ENCODE measurements around the gene HPCA. TPM values are rescaled to one million over a fixed set of nuclear protein-coding genes. Genes with fewer than 3 reads are reported as not detected.

The HPCA gene
- total and polyA plus RNA-seq, 2 experiments from 2014 or later = not detected

DNA sequence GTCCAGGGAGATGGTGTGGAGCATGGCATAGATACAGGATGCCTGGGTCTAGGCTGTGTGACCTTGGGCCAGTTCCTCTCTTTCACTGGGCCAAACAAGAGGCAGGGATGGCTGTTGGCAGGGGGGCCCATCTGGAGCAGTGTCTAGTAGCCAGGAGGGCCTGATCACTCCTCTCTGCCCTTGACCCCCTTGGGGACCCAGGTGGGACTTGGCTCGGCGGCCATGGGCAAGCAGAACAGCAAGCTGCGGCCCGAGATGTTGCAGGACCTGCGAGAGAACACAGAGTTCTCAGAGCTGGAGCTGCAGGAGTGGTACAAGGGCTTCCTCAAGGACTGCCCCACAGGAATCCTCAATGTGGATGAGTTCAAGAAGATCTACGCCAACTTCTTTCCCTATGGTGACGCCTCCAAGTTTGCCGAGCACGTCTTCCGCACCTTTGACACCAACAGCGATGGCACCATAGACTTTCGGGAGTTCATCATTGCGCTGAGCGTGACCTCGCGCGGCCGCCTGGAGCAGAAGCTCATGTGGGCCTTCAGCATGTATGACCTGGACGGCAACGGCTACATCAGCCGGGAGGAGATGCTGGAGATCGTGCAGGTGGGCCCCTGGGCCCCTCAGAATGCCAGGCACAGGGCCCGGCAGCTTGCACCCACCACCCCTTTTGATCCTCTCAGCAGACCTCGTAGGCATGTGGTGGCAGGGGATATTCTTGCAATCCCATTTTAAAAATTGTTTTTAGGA is 2.6 kb downstream of the HPCA start:
- H4K20me1 ChIP-seq (ENCODE audit: insufficient read depth) = no peaks in the 10 kb centered on the region
- no peaks in the 10 kb centered on the region for H3K9me3 ChIP-seq (ENCODE audit: low read depth)
- no peaks in the 10 kb centered on the region for H3K4me1 ChIP-seq (ENCODE audit: insufficient read depth)
- DNase-seq = no peak
- H3K27ac ChIP-seq = no peak overlapping the region
- no peaks in the 10 kb centered on the region for H3K36me3 ChIP-seq (ENCODE audit: low read depth)
- H2AFZ ChIP-seq = no peak overlapping the region
- no peaks in the 10 kb centered on the region for H3K9me2 ChIP-seq (ENCODE audit: insufficient read depth)
- no peak overlapping the region for H3K4me3 ChIP-seq
- peaks cover 31% of the 10 kb centered on the region for H3K27me3 ChIP-seq (replicated peaks; ENCODE audit: insufficient read depth)
- WGBS, 2 experiments (ENCODE audit: low coverage in 1 of 2, low lambda C conversion rate in 2 of 2, missing lambda C conversion rate in 2 of 2) = 82% methylated on average over 24 of the region's 24 CpGs
- H3F3A ChIP-seq (ENCODE audit: insufficient read depth) = no peaks in the 10 kb centered on the region
- in situ Hi-C loops (cut with MboI) = no loop called here
- H3K79me2 ChIP-seq (ENCODE audit: insufficient read depth) = no peaks in the 10 kb centered on the region
- no peak overlapping the region for H3K4me2 ChIP-seq (ENCODE audit: unreplicated experiment)
- no peak overlapping the region for H3K9ac ChIP-seq
- no peak for TF ChIP-seq EZH2phosphoT487 (IDR thresholded peaks at IDR 0.05; ENCODE audit: insufficient read depth, low read depth)
- TF ChIP-seq EZH2 (IDR thresholded peaks at IDR 0.05; ENCODE audit: insufficient read depth, poor library complexity, severe bottlenecking) = no peak

DNA sequence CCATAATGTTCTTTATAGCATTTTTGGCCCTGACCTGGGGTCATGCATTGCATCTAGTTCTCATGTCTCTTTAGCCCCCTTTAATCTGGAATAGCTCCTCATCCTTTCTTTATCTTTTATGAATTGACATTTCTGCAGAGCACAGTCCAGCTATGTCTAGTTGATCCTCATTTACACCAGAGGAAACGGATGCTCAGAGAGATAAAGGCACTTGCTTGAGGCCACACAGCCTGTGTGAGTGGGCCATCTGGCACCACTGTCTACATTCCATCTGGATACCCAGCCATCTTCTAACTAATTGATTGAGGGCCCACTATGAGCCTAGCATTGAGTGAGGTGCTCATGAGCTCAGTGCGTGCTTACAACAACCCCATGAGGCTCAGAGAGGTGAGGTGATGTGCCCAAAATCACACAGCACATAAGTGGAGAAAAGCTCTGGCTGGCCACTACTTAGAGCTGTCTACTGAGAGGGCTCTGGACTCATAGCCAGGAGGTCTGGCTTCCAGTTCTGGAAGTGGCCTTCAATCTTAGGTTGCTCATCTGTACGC is 3.5 kb downstream of the HPCA start:
- in situ Hi-C loops (cut with MboI) = no loop called here
- DNase-seq = no peak
- H3K9ac ChIP-seq = no peak overlapping the region
- H3K79me2 ChIP-seq (ENCODE audit: insufficient read depth) = no peaks in the 10 kb centered on the region
- TF ChIP-seq EZH2phosphoT487 (IDR thresholded peaks at IDR 0.05; ENCODE audit: insufficient read depth, low read depth) = no peak
- TF ChIP-seq EZH2 (IDR thresholded peaks at IDR 0.05; ENCODE audit: insufficient read depth, poor library complexity, severe bottlenecking) = no peak
- H3K4me1 ChIP-seq (ENCODE audit: insufficient read depth) = no peaks in the 10 kb centered on the region
- 62 to 76% methylated on average over 3 of the region's 3 CpGs for WGBS, 2 experiments (ENCODE audit: low coverage in 1 of 2, low lambda C conversion rate in 2 of 2, missing lambda C conversion rate in 2 of 2)
- H4K20me1 ChIP-seq (ENCODE audit: insufficient read depth) = no peaks in the 10 kb centered on the region
- no peaks in the 10 kb centered on the region for H3K9me2 ChIP-seq (ENCODE audit: insufficient read depth)
- H3K27ac ChIP-seq = no peak overlapping the region
- peaks cover 28% of the 10 kb centered on the region for H3K27me3 ChIP-seq (replicated peaks; ENCODE audit: insufficient read depth)
- H3K36me3 ChIP-seq (ENCODE audit: low read depth) = no peaks in the 10 kb centered on the region
- no peaks in the 10 kb centered on the region for H3F3A ChIP-seq (ENCODE audit: insufficient read depth)
- no peak overlapping the region for H3K4me2 ChIP-seq (ENCODE audit: unreplicated experiment)
- H3K4me3 ChIP-seq = no peak overlapping the region
- no peak overlapping the region for H2AFZ ChIP-seq
- H3K9me3 ChIP-seq (ENCODE audit: low read depth) = no peaks in the 10 kb centered on the region

DNA sequence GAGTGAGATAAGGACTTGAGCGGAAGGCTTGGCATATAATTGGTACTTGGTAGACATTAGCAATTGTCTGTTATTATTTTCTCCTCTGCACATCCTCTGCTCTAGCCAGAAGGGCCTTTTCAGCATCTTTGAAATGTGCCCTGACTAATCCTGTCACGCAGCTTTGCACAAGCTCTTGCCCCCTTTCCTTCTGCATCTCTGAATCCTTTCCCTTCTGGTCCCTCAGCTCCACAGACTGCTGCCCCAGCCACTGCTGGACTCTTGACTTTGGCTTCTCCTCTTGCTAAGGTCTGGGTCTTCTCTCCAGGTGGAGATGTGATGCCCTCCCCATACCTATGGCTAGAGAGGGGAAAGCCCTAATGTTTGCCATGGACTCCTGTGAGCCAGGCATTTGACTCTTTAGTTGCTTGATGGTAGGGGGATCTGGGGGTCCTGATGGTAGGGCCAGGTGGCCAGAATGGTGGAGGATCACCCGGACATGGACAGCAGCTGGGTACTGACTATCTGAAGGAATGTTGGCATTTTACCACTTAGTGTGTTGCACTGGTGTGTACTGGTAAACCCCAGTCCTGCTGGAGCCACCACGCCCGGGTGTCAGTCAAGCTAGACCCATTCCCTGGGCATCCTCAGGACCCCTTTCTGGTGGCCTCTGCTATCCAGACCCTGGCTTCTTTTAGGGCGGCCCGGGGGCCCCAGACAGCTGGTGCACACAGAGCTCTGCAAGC is 4.4 kb downstream of the HPCA start:
- Histone ChIP-seq H4K20me1 (ENCODE audit: insufficient read depth) (no peaks in the 10 kb centered on the region), H3K36me3 (ENCODE audit: low read depth) (no peaks in the 10 kb centered on the region), H3K9me3 (ENCODE audit: low read depth) (no peaks in the 10 kb centered on the region), H3K9me2 (ENCODE audit: insufficient read depth) (no peaks in the 10 kb centered on the region), H3K79me2 (ENCODE audit: insufficient read depth) (no peaks in the 10 kb centered on the region), H3K27me3 (replicated peaks; ENCODE audit: insufficient read depth) (peaks cover 19% of the 10 kb centered on the region), H3K4me2 (ENCODE audit: unreplicated experiment) (no peak overlapping the region), H3K9ac (no peak overlapping the region), H3K4me3 (no peak overlapping the region), H2AFZ (no peak overlapping the region), H3F3A (ENCODE audit: insufficient read depth) (no peaks in the 10 kb centered on the region), H3K27ac (no peak overlapping the region), H3K4me1 (ENCODE audit: insufficient read depth) (no peaks in the 10 kb centered on the region)
- TF ChIP-seq EZH2 (IDR thresholded peaks at IDR 0.05; ENCODE audit: insufficient read depth, poor library complexity, severe bottlenecking) = no peak
- TF ChIP-seq EZH2phosphoT487 (IDR thresholded peaks at IDR 0.05; ENCODE audit: insufficient read depth, low read depth) = no peak
- 60 to 65% methylated on average over 7 of the region's 7 CpGs for WGBS, 2 experiments (ENCODE audit: low coverage in 1 of 2, low lambda C conversion rate in 2 of 2, missing lambda C conversion rate in 2 of 2)
- DNase-seq = no peak
- in situ Hi-C loops (cut with MboI) = no loop called here

DNA sequence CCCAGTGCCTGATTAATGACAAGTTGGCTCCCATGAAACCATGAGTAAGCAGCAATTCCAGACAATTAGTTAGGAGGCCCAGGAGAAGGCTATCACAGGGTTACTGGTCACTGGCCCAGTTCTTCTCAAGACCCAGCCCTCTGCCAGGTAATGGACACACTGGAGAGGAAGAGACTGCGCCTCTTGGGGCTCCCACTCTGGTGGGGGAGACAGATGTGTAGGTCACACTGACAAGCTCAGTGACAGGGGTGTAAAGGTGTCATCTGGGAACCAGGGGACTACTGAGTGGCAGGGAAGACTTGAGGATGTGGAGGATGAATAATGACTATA is 4.9 kb downstream of the HPCA start:
- no peaks in the 10 kb centered on the region for H3K9me3 ChIP-seq (ENCODE audit: low read depth)
- in situ Hi-C loops (cut with MboI) = no loop called here
- no peak overlapping the region for H3K4me2 ChIP-seq (ENCODE audit: unreplicated experiment)
- TF ChIP-seq EZH2phosphoT487 (IDR thresholded peaks at IDR 0.05; ENCODE audit: insufficient read depth, low read depth) (no peak), EZH2 (IDR thresholded peaks at IDR 0.05; ENCODE audit: insufficient read depth, poor library complexity, severe bottlenecking) (no peak)
- H3K4me3 ChIP-seq = no peak overlapping the region
- peaks cover 14% of the 10 kb centered on the region for H3K27me3 ChIP-seq (replicated peaks; ENCODE audit: insufficient read depth)
- no peaks in the 10 kb centered on the region for H3K36me3 ChIP-seq (ENCODE audit: low read depth)
- DNase-seq = peak; percentile 35
- no peaks in the 10 kb centered on the region for H3K9me2 ChIP-seq (ENCODE audit: insufficient read depth)
- no peaks in the 10 kb centered on the region for H3F3A ChIP-seq (ENCODE audit: insufficient read depth)
- no peak overlapping the region for H3K27ac ChIP-seq
- no peak overlapping the region for H3K9ac ChIP-seq
- no peaks in the 10 kb centered on the region for H3K4me1 ChIP-seq (ENCODE audit: insufficient read depth)
- WGBS, 2 experiments (ENCODE audit: low coverage in 1 of 2, low lambda C conversion rate in 2 of 2, missing lambda C conversion rate in 2 of 2) = 76 to 91% methylated on average over 1 of the region's 1 CpG
- H4K20me1 ChIP-seq (ENCODE audit: insufficient read depth) = no peaks in the 10 kb centered on the region
- no peaks in the 10 kb centered on the region for H3K79me2 ChIP-seq (ENCODE audit: insufficient read depth)
- no peak overlapping the region for H2AFZ ChIP-seq

All from GM23248 (cell line).